GM12878 (cell line): Measurements from ENCODE around the gene RAPGEF6. TPM values are rescaled to one million over a fixed set of nuclear protein-coding genes. Genes with fewer than 3 reads are reported as not detected.

Source experiments
- ATAC-seq: fragments of 200-7000 bp; cut with Tn5 transposase; 3 replicates; pipeline ENCODE4 v1.9.1; 2020; ENCODE audit warnings: mild to moderate bottlenecking, moderate library complexity
- BruUV-seq: library from RNA; stranded (reverse); fragments of 400-500 nt; replicated peaks from 2 replicates; lab custom pipeline; 2021; lab: Mats Ljungman, UMichigan
- CTCF ChIA-PET: fragments of 300-600 bp; sonication (Branson Sonifier 250); formaldehyde crosslinking; extraction: SDS; loops from one replicate; lab custom pipeline; 2021; ENCODE audit warnings: inconsistent platforms; lab: Yijun Ruan, JAX
- POLR2A ChIA-PET: fragments of 350-600 bp; formaldehyde crosslinking; extraction: SDS; loops from one replicate; lab custom pipeline; 2021; ENCODE audit warnings: inconsistent platforms; lab: Charles Lee
- RAD21 ChIA-PET: fragments of 300-600 bp; sonication (Branson Sonifier 250); formaldehyde crosslinking; loops from one replicate; lab custom pipeline; 2023; ENCODE audit warnings: antibody characterized with exemption; ENCODE audit not compliant: unreplicated experiment; lab: Charles Lee
- SMC1A ChIA-PET: fragments of 300-600 bp; sonication (Branson Sonifier 250); formaldehyde crosslinking; loops from one replicate; lab custom pipeline; 2023; ENCODE audit not compliant: unreplicated experiment, uncharacterized antibody; lab: Charles Lee
- DNase-seq: peaks from one replicate; pipeline ENCODE4 v3.0.0-alpha.2; 2011; ENCODE audit warnings: low read depth, low spot score
- FAIRE-seq: peaks from 3 replicates; lab custom pipeline; 2011; peaks lifted over from hg19 to GRCh38; lab: Jason Lieb, UNC
- H2AFZ ChIP-seq: 2 replicates; pipeline ENCODE4 v1.6.0; 2011; ENCODE audit warnings: low read depth, low read length, control low read depth; ENCODE audit not compliant: control insufficient read depth
- H3K27ac ChIP-seq: 2 replicates; pipeline ENCODE4 v1.5.1; 2011; ENCODE audit warnings: control low read depth; ENCODE audit not compliant: control insufficient read depth, insufficient read depth
- H3K27me3 ChIP-seq, 2 experiments: replicated peaks in 1 of 2; 2 replicates each; pipeline versions ENCODE4 v1.6.0 to v1.6.1; 2011; ENCODE audit warnings: low read length in 1 of 2; ENCODE audit not compliant: control insufficient read depth in 2 of 2, insufficient read depth in 2 of 2
- H3K36me3 ChIP-seq, 2 experiments: 2 replicates each; pipeline ENCODE4 v1.5.1; 2011; ENCODE audit warnings: low read length in 1 of 2; ENCODE audit not compliant: control insufficient read depth in 2 of 2, insufficient read depth in 2 of 2
- H3K4me1 ChIP-seq: 2 replicates; pipeline ENCODE4 v1.6.1; 2011; ENCODE audit warnings: mild to moderate bottlenecking, low read length, moderate library complexity, mixed read lengths; ENCODE audit not compliant: control insufficient read depth, insufficient read depth
- H3K4me2 ChIP-seq: 2 replicates; pipeline ENCODE4 v1.6.0; 2011; ENCODE audit warnings: control low read depth; ENCODE audit not compliant: control insufficient read depth, insufficient read depth
- H3K4me3 ChIP-seq: fragments of 200-600 bp; sonication (generic); 2 replicates; pipeline ENCODE4 v1.5.1; 2016
- H3K79me2 ChIP-seq: 2 replicates; pipeline ENCODE4 v1.6.0; 2011; ENCODE audit warnings: low read length; ENCODE audit not compliant: control insufficient read depth, insufficient read depth
- H3K9ac ChIP-seq: 2 replicates; pipeline ENCODE4 v1.8.0; 2011; ENCODE audit warnings: low read length, control low read depth, mixed read lengths; ENCODE audit not compliant: control insufficient read depth, insufficient read depth
- H3K9me3 ChIP-seq: replicated peaks from 3 replicates; pipeline ENCODE4 v1.5.1; 2011; ENCODE audit warnings: mild to moderate bottlenecking, low read length; ENCODE audit not compliant: control insufficient read depth, insufficient read depth
- H4K20me1 ChIP-seq: 2 replicates; pipeline ENCODE4 v1.6.0; 2011; ENCODE audit not compliant: control insufficient read depth, insufficient read depth
- ATF7 ChIP-seq: fragments of 450-650 bp; IDR thresholded peaks from 2 replicates; pipeline ENCODE4 v1.6.1; 2016; ENCODE audit warnings: low read depth, mild to moderate bottlenecking
- BACH1 ChIP-seq: fragments of 450-650 bp; IDR thresholded peaks from 2 replicates; pipeline ENCODE4 v1.6.1; 2017; ENCODE audit warnings: mild to moderate bottlenecking, borderline replicate concordance
- BCLAF1 ChIP-seq: fragments of 450-650 bp; IDR thresholded peaks from 2 replicates; pipeline ENCODE4 v1.6.1; 2017; ENCODE audit warnings: antibody characterized with exemption, mild to moderate bottlenecking, moderate library complexity
- CBFB ChIP-seq: IDR thresholded peaks from 2 replicates; pipeline ENCODE4 v1.6.1; 2016; ENCODE audit warnings: antibody characterized with exemption, low read depth
- HDAC2 ChIP-seq: fragments of 200-600 bp; sonication (generic); IDR thresholded peaks from 2 replicates; pipeline ENCODE4 v1.6.1; 2017
- NR2F1 ChIP-seq: fragments of 450-650 bp; conservative IDR thresholded peaks from 2 replicates; pipeline ENCODE4 v1.6.1; 2017; ENCODE audit warnings: mild to moderate bottlenecking
- POLR2A ChIP-seq: IDR thresholded peaks from 2 replicates; pipeline ENCODE4 v1.6.1; 2011; ENCODE audit warnings: low read depth, mild to moderate bottlenecking, low read length
- POLR2AphosphoS5 ChIP-seq: IDR thresholded peaks from 2 replicates; pipeline ENCODE4 v1.6.1; 2011; ENCODE audit warnings: mild to moderate bottlenecking, low read length, inconsistent platforms
- WGBS: methylation state at CpG from one replicate; pipeline ENCODE4 v1.1.6; 2016; ENCODE audit warnings: low lambda C conversion rate; ENCODE audit not compliant: insufficient replicate concordance, insufficient coverage; ENCODE audit errors: missing lambda C conversion rate; 5-methylcytosine and 5-hydroxymethylcytosine counted together
- in situ Hi-C: fragments of 300-500 bp; cut with MboI; formaldehyde crosslinking; loops from 9 replicates; pipeline ENCODE4 v1.14.3; 2018; ENCODE audit warnings: mixed read lengths
- intact Hi-C: fragments of 100-400 bp; cut with micrococcal nuclease; formaldehyde crosslinking; loops from one replicate; pipeline ENCODE4 v1.14.2; 2022; ENCODE audit not compliant: unreplicated experiment
- polyA plus RNA-seq, 11 experiments: library from polyadenylated mRNA; depleted of rRNA in 4 of 11; unstranded in 6 of 11; stranded (reverse) in 5 of 11; fragments of >200 nt; fragmentation: Nextera tagmentation in 4 of 11; fragmentation: Illumina TruSeq in 1 of 11; extraction: Ambion mirVana in 4 of 11; extraction: Trizol in 1 of 11; gene quantifications; 1 replicate in 1 of 11; 2 replicates in 10 of 11; pipeline versions ENCODE4 v1.2.1 to v1.2.3, GENCODE V29; 2011 to 2016; ENCODE audit warnings: inconsistent platforms in 2 of 11, missing spikeins in 2 of 11, low read depth in 1 of 11
- total RNA-seq, 4 experiments: library from RNA; depleted of rRNA in 3 of 4; stranded (reverse); fragments of >200 nt in 3 of 4; fragmentation: Illumina TruSeq in 1 of 4; extraction: Trizol in 1 of 4; gene quantifications; 2 replicates each; pipeline versions ENCODE4 v1.2.1 to v1.2.3, GENCODE V29; 2013 to 2021
- TF ChIP-seq, protein P1 (sequence below): IDR thresholded peaks from 2 replicates; pipeline ENCODE4 v1.6.1; 2012; ENCODE audit warnings: mild to moderate bottlenecking, low read depth, low read length
- TF ChIP-seq, protein P2 (sequence below): fragments of 450-650 bp; conservative IDR thresholded peaks from 2 replicates; pipeline ENCODE4 v1.6.1; 2017; ENCODE audit warnings: mild to moderate bottlenecking, moderate library complexity
- TF ChIP-seq, protein P3 (sequence below): fragments of 450-650 bp; IDR thresholded peaks from 2 replicates; pipeline ENCODE4 v1.6.1; 2016; ENCODE audit warnings: mild to moderate bottlenecking, moderate library complexity, borderline replicate concordance

RAPGEF6 gene
- total and polyA plus RNA-seq, 10 of the 15 experiments (the other 5 are each of a cell fraction or from before 2014, with no cell fraction given), result 2.9 to 24.0 (median 14.2) TPM

GRCh38 chr5:131491749-131492148 is 143.3 kb downstream of the RAPGEF6 start:
- intact Hi-C loops (no loop called here), in situ Hi-C loops (no loop called here)
- CTCF ChIA-PET, result interaction anchor here (0.6 to 1.1 kb wide), 2 partner anchors 41 to 73 kb away, joined by 3 read pairs; no protein-coding TSS in a partner anchor
- Histone ChIP-seq H3K4me1 (peaks cover 27% of the 10 kb centered on the region), H3K27me3 (no peaks in the 10 kb centered on the region), H3K9me3 (peaks cover 3% of the 10 kb centered on the region; the same call in 2 of the 3 replicates), H3K36me3 (peaks cover 3 to 19% of the 10 kb centered on the region in 2 experiments), H3K4me3 (no peak overlapping the region), H3K79me2 (peaks cover 4% of the 10 kb centered on the region), H2AFZ (no peak overlapping the region), H3K4me2 (no peak overlapping the region), H4K20me1 (no peaks in the 10 kb centered on the region), H3K27ac (no peak overlapping the region), H3K9ac (no peak overlapping the region)
- SMC1A ChIA-PET, result interaction anchor here (1.1 kb wide), 1 partner anchor 14 kb away, joined by 3 read pairs; no protein-coding TSS in a partner anchor
- DNase-seq (no peak), FAIRE-seq (no peak), ATAC-seq (no peak)
- BruUV-seq, result no TSS peak
- RAD21 ChIA-PET, result interaction anchor here (0.5 to 1.2 kb wide), 2 partner anchors 72 to 516 kb away, joined by 3 read pairs; no protein-coding TSS in a partner anchor
- POLR2A ChIA-PET, result no interaction called here
- WGBS, result 100% methylated on average over 1 of the region's 1 CpG
- no peak for TF ChIP-seq HDAC2
- TF ChIP-seq CBFB, result no peak
- no peak for TF ChIP-seq BCLAF1
- TF ChIP-seq, protein P1, sequence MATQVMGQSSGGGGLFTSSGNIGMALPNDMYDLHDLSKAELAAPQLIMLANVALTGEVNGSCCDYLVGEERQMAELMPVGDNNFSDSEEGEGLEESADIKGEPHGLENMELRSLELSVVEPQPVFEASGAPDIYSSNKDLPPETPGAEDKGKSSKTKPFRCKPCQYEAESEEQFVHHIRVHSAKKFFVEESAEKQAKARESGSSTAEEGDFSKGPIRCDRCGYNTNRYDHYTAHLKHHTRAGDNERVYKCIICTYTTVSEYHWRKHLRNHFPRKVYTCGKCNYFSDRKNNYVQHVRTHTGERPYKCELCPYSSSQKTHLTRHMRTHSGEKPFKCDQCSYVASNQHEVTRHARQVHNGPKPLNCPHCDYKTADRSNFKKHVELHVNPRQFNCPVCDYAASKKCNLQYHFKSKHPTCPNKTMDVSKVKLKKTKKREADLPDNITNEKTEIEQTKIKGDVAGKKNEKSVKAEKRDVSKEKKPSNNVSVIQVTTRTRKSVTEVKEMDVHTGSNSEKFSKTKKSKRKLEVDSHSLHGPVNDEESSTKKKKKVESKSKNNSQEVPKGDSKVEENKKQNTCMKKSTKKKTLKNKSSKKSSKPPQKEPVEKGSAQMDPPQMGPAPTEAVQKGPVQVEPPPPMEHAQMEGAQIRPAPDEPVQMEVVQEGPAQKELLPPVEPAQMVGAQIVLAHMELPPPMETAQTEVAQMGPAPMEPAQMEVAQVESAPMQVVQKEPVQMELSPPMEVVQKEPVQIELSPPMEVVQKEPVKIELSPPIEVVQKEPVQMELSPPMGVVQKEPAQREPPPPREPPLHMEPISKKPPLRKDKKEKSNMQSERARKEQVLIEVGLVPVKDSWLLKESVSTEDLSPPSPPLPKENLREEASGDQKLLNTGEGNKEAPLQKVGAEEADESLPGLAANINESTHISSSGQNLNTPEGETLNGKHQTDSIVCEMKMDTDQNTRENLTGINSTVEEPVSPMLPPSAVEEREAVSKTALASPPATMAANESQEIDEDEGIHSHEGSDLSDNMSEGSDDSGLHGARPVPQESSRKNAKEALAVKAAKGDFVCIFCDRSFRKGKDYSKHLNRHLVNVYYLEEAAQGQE, result no peak
- TF ChIP-seq ATF7, result no peak
- no peak for TF ChIP-seq POLR2AphosphoS5
- TF ChIP-seq, protein P2, sequence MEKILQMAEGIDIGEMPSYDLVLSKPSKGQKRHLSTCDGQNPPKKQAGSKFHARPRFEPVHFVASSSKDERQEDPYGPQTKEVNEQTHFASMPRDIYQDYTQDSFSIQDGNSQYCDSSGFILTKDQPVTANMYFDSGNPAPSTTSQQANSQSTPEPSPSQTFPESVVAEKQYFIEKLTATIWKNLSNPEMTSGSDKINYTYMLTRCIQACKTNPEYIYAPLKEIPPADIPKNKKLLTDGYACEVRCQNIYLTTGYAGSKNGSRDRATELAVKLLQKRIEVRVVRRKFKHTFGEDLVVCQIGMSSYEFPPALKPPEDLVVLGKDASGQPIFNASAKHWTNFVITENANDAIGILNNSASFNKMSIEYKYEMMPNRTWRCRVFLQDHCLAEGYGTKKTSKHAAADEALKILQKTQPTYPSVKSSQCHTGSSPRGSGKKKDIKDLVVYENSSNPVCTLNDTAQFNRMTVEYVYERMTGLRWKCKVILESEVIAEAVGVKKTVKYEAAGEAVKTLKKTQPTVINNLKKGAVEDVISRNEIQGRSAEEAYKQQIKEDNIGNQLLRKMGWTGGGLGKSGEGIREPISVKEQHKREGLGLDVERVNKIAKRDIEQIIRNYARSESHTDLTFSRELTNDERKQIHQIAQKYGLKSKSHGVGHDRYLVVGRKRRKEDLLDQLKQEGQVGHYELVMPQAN, result no peak
- no peak for TF ChIP-seq POLR2A
- no peak for TF ChIP-seq BACH1
- TF ChIP-seq NR2F1, result no peak
- TF ChIP-seq, protein P3, sequence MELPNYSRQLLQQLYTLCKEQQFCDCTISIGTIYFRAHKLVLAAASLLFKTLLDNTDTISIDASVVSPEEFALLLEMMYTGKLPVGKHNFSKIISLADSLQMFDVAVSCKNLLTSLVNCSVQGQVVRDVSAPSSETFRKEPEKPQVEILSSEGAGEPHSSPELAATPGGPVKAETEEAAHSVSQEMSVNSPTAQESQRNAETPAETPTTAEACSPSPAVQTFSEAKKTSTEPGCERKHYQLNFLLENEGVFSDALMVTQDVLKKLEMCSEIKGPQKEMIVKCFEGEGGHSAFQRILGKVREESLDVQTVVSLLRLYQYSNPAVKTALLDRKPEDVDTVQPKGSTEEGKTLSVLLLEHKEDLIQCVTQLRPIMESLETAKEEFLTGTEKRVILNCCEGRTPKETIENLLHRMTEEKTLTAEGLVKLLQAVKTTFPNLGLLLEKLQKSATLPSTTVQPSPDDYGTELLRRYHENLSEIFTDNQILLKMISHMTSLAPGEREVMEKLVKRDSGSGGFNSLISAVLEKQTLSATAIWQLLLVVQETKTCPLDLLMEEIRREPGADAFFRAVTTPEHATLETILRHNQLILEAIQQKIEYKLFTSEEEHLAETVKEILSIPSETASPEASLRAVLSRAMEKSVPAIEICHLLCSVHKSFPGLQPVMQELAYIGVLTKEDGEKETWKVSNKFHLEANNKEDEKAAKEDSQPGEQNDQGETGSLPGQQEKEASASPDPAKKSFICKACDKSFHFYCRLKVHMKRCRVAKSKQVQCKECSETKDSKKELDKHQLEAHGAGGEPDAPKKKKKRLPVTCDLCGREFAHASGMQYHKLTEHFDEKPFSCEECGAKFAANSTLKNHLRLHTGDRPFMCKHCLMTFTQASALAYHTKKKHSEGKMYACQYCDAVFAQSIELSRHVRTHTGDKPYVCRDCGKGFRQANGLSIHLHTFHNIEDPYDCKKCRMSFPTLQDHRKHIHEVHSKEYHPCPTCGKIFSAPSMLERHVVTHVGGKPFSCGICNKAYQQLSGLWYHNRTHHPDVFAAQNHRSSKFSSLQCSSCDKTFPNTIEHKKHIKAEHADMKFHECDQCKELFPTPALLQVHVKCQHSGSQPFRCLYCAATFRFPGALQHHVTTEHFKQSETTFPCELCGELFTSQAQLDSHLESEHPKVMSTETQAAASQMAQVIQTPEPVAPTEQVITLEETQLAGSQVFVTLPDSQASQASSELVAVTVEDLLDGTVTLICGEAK, result no peak
